Effector memory CD4-positive, alpha-beta T cell (primary cell): ENCODE data around the gene FNBP1.

ENCODE experiments used
- DNase-seq, 3 donors: peaks; one replicate each; pipeline ENCODE4 v3.0.0-alpha.2; 2020
- H3K27ac ChIP-seq: 2 replicates; pipeline ENCODE4 v1.7.0; 2013; ENCODE audit warnings: mild to moderate bottlenecking, low read length, moderate library complexity; ENCODE audit not compliant: insufficient read depth, poor library complexity, severe bottlenecking
- H3K27me3 ChIP-seq: replicated peaks from 2 replicates; pipeline ENCODE4 v1.7.0; 2013; ENCODE audit warnings: mild to moderate bottlenecking, low read length; ENCODE audit not compliant: insufficient read depth, control insufficient read depth, poor library complexity, severe bottlenecking
- H3K36me3 ChIP-seq: 2 replicates; pipeline ENCODE4 v1.7.0; 2013; ENCODE audit warnings: mild to moderate bottlenecking, low read length, moderate library complexity; ENCODE audit not compliant: control insufficient read depth, insufficient read depth
- H3K4me1 ChIP-seq: 2 replicates; pipeline ENCODE4 v1.7.0; 2013; ENCODE audit warnings: low read length, mild to moderate bottlenecking; ENCODE audit not compliant: control insufficient read depth, insufficient read depth, poor library complexity, severe bottlenecking
- H3K4me3 ChIP-seq: 2 replicates; pipeline ENCODE4 v1.7.0; 2013; ENCODE audit warnings: low read length, low read depth, mild to moderate bottlenecking; ENCODE audit not compliant: insufficient read depth, poor library complexity, severe bottlenecking
- H3K9me3 ChIP-seq: 2 replicates; pipeline ENCODE4 v1.7.0; 2013; ENCODE audit warnings: mild to moderate bottlenecking, low read length, moderate library complexity; ENCODE audit not compliant: control insufficient read depth

Gene FNBP1

DNA sequence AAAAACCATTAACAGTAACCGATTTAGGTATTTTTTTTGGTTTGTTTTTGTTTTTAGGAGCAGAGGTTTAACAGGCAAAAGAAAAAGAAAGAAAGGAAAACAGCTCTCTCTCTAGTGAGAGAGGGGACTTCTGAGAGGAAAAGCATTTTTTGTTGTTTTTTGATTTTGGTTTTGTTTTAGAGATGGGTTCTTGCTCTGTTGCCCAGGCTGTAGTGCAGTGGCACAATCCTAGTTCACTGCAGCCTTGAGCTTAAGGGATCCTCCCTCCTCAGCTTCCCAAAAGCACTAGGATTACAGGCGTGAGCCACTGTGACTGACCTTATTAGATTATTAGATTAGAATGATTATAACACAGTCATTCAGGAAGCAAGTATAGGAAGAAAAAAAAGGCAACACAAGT, 197.6 kb downstream of the FNBP1 start:
- DNase-seq, result no peak
- Histone ChIP-seq H3K36me3 (peaks cover 12% of the 10 kb centered on the region), H3K4me3 (no peak overlapping the region), H3K27ac (peak overlapping the region; percentile 18), H3K9me3 (no peaks in the 10 kb centered on the region), H3K4me1 (peaks cover 13% of the 10 kb centered on the region), H3K27me3 (no peaks in the 10 kb centered on the region)

DNA sequence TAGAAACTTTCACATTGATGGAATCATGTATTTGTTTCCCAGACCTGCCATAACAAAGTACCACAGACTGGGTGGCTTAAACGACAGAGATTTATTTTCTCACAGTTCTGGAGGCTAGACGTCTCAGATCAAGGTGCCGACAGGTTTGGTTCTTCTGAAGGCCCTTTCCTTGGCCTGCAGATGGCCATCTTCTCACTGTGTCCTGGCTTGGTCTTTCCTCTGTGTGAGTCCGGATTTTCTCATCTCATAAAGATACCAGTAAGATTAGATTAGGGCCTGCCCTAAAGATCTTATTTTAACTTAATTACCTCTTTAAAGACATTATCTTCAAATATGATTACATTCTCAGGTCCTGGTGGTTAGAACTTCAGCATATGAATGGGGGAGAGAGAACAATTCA, 201.9 kb downstream of the FNBP1 start:
- no peaks in the 10 kb centered on the region for H3K9me3 ChIP-seq
- H3K27me3 ChIP-seq, result no peaks in the 10 kb centered on the region
- DNase-seq, result no peak
- peaks cover 48% of the 10 kb centered on the region for H3K4me1 ChIP-seq
- no peak overlapping the region for H3K4me3 ChIP-seq
- H3K36me3 ChIP-seq, result peaks cover 4% of the 10 kb centered on the region
- H3K27ac ChIP-seq, result no peak overlapping the region

DNA sequence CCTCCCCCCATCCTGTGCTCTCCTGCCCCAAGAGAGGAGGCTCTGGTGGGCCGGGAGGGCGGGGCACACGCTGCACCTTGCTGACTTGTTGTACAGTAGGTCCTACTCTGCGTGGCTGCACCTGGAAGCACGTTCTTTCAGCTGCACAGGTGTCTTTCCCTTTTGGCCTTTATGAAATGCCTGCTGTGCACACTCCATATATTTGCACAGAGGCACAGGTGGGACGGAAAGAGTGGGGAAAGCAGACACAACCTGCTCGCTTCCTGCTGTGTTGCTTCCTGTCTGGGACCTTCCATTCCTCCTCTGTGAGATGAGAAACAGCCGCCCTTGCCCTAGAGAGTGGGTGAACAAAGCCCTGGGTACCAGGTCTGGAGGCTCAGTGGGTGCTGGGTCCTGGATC, 203.0 kb downstream of the FNBP1 start:
- Histone ChIP-seq H3K36me3 (peaks cover 4% of the 10 kb centered on the region), H3K4me3 (peak overlapping the region; percentile 17), H3K27ac (peak overlapping the region; percentile 57), H3K9me3 (no peaks in the 10 kb centered on the region), H3K4me1 (peaks cover 46% of the 10 kb centered on the region), H3K27me3 (no peaks in the 10 kb centered on the region)
- no peak for DNase-seq

DNA sequence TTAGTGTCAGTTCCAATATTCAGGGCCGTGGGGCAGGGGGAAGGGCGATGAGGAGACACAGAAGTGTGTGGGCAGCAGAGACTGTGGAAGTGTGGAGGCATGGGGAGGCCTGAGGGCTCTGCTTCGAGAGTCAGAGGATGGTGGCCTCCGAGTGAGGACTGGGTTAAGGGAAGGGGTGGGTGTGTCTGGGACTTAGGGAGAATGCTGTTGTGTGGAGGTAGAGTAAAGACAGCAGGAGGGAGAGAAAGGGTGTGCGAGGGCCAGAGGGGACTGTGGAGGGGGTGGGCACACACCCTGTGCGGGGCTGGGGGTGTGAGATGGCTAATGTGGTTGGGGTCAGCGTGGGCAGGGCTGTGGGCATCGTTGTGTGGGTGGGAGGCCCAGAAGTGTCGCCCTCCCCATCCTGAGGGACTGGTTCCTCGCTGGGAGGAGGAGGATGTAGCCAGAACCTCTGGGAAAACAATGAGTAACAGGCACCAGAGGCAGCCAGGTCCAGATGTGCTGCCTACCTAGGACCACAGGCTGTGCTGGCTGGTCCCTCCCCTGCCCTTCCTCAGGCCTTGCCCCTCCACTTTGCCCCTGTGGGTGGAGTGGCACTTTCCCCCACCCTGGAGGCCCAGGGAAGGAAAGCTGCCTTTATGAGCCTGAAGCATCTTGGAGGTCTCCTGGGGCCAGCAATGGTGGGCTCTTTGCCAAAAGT, 203.5 kb downstream of the FNBP1 start:
- peaks cover 4% of the 10 kb centered on the region for H3K36me3 ChIP-seq
- no peak for DNase-seq
- peaks cover 45% of the 10 kb centered on the region for H3K4me1 ChIP-seq
- peak overlapping the region; percentile 57 for H3K27ac ChIP-seq
- peak overlapping the region; percentile 17 for H3K4me3 ChIP-seq
- no peaks in the 10 kb centered on the region for H3K27me3 ChIP-seq
- H3K9me3 ChIP-seq, result no peaks in the 10 kb centered on the region

DNA sequence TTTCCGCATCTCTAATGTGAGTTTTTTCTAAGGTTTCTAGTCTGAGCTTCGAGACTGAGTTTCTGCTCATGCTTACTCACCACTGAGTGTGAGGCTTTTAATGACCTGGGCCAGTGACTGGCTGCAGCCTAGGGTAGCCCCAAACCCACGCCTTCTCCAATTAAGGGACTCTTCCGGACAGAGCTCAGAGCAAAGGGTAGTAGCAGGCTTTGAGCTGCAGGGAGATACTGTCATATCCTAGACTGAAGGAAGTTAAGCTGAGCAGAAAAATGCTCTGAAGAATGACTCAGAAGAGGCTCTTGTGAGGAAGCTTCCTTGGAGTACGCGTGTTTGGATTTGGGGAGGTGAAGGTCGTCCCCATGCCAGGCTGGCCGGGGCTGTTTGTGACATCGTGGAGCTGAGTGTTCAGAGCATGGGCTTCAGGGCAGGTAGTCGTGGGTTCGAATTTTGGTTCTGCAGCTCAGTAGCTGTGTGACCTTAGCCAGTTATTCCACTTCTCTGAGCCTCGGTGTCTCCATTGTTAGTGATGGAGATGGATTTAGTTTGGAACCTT, 204.2 kb downstream of the FNBP1 start:
- Histone ChIP-seq H3K36me3 (peaks cover 4% of the 10 kb centered on the region), H3K9me3 (no peaks in the 10 kb centered on the region), H3K27ac (no peak overlapping the region), H3K27me3 (no peaks in the 10 kb centered on the region), H3K4me3 (no peak overlapping the region), H3K4me1 (peaks cover 52% of the 10 kb centered on the region)
- DNase-seq, result no peak
